Endothelial cell of umbilical vein (primary cell): ENCODE results near the gene DDX24.

Experiments used
- CTCF ChIP-seq, 2 donors: IDR thresholded peaks; 1 replicate in 1 of 2; 2 replicates in 1 of 2; pipeline ENCODE4 v1.5.1; 2011; ENCODE audit warnings: low read length in 2 of 2, mild to moderate bottlenecking in 2 of 2, moderate library complexity in 2 of 2, control low read depth in 1 of 2, inconsistent platforms in 1 of 2, low read depth in 1 of 2; ENCODE audit not compliant: insufficient read depth in 1 of 2; ENCODE audit errors: extremely low read depth in 1 of 2
- EZH2 ChIP-seq: IDR thresholded peaks from 2 replicates; pipeline ENCODE4 v1.6.1; 2012; ENCODE audit warnings: borderline replicate concordance, low read depth, mild to moderate bottlenecking, moderate library complexity, low read length, inconsistent platforms; ENCODE audit not compliant: severe bottlenecking
- FOS ChIP-seq: IDR thresholded peaks from 2 replicates; pipeline ENCODE4 v1.6.1; 2011; ENCODE audit warnings: mild to moderate bottlenecking, low read length, moderate library complexity, borderline replicate concordance; ENCODE audit not compliant: insufficient read depth
- GATA2 ChIP-seq: IDR thresholded peaks from 2 replicates; pipeline ENCODE4 v1.7.0; 2011; ENCODE audit warnings: low read depth, mild to moderate bottlenecking, moderate library complexity, mixed read lengths, low read length; ENCODE audit not compliant: insufficient read length, insufficient read depth
- JUN ChIP-seq: IDR thresholded peaks from 2 replicates; pipeline ENCODE4 v1.6.1; 2011; ENCODE audit warnings: borderline replicate concordance, low read depth; ENCODE audit not compliant: insufficient read length, insufficient read depth
- MAX ChIP-seq: IDR thresholded peaks from 2 replicates; pipeline ENCODE4 v1.6.1; 2011; ENCODE audit not compliant: insufficient read depth, insufficient read length
- MYC ChIP-seq: IDR thresholded peaks from one replicate; pipeline ENCODE4 v1.6.1; 2011; ENCODE audit warnings: mild to moderate bottlenecking, low read depth, low read length
- POLR2A ChIP-seq: IDR thresholded peaks from 2 replicates; pipeline ENCODE4 v1.6.1; 2012; ENCODE audit warnings: low read depth, mild to moderate bottlenecking, control low read depth, low read length
- POLR2AphosphoS5 ChIP-seq: IDR thresholded peaks from 2 replicates; pipeline ENCODE4 v1.6.1; 2012; ENCODE audit warnings: low read depth, mild to moderate bottlenecking, control low read depth, low read length, moderate library complexity; ENCODE audit not compliant: insufficient read depth

GRCh38 chr14:94066089-94066676 is 14.8 kb downstream of the DDX24 start:
- TF ChIP-seq POLR2A: no peak
- TF ChIP-seq CTCF (IDR thresholded peaks at IDR 0.05; ENCODE audit: extremely low read depth in 1 of 2, insufficient read depth in 1 of 2, low read depth in 1 of 2, low read length in 2 of 2): no peak
- TF ChIP-seq FOS: no peak
- no peak for TF ChIP-seq JUN
- TF ChIP-seq EZH2: no peak
- TF ChIP-seq MYC: no peak
- no peak for TF ChIP-seq MAX
- TF ChIP-seq POLR2AphosphoS5: no peak
- TF ChIP-seq GATA2: no peak
